ENCODE measurements around the gene RGP1.

Gene RGP1

GRCh38 chr9:35748858-35749514 is at the start of gene RGP1, which contains the start of gene GBA2:
Gene RGP1 (plus strand): TSS chr9:35749287. CDS start chr9:35749756, 469 bp downstream.
Gene GBA2 (minus strand): TSS chr9:35749228. CDS start chr9:35748704, 524 bp downstream.
- Histone ChIP-seq H3K27ac (ENCODE audit: low read depth, low read length) (peak within 1 kb of the TSS; percentile 46), H3F3A (ENCODE audit: control insufficient read depth, insufficient read depth) (peaks cover 5% of the 10 kb centered on the region; the same call in 1 of the 2 replicates), H3K9me3 (ENCODE audit: control insufficient read depth, insufficient read depth, low read length) (no peaks in the 10 kb centered on the region), H3K4me1 (ENCODE audit: control insufficient read depth, low read length) (peaks cover 42% of the 10 kb centered on the region), H3K9me2 (replicated peaks; ENCODE audit: control insufficient read depth, low read length) (no peaks in the 10 kb centered on the region), H3K4me2 (ENCODE audit: low read length) (peak within 1 kb of the TSS; percentile 90), H4K20me1 (ENCODE audit: control insufficient read depth, insufficient read depth, low read depth, low read length) (no peaks in the 10 kb centered on the region), H3K4me3 (ENCODE audit: low read length) (peak within 1 kb of the TSS; percentile 90), H3K36me3 (ENCODE audit: control insufficient read depth, low read length) (peaks cover 42% of the 10 kb centered on the region), H3K27me3 (ENCODE audit: control insufficient read depth, low read length) (no peaks in the 10 kb centered on the region), H3K79me2 (ENCODE audit: control insufficient read depth, low read length) (peaks cover 43% of the 10 kb centered on the region)
- TF ChIP-seq EZH2phosphoT487 (IDR thresholded peaks at IDR 0.05; ENCODE audit: borderline replicate concordance, low read length) (no peak), CTCF (IDR thresholded peaks at IDR 0.05; ENCODE audit: low read depth, low read length, poor library complexity, severe bottlenecking) (no peak)

GRCh38 chr9:35700031-35700430 is 49.1 kb upstream of the RGP1 start:
- H3K9me3 ChIP-seq (ENCODE audit: control insufficient read depth, insufficient read depth, low read length) = no peaks in the 10 kb centered on the region
- H4K20me1 ChIP-seq (ENCODE audit: control insufficient read depth, insufficient read depth, low read depth, low read length) = no peaks in the 10 kb centered on the region
- H3K27me3 ChIP-seq (ENCODE audit: control insufficient read depth, low read length) = no peaks in the 10 kb centered on the region
- 0 out of 2 replicates have a peak, but pooled peaks cover 5% of the 10 kb centered on the region for H3F3A ChIP-seq (ENCODE audit: control insufficient read depth, insufficient read depth)
- H3K27ac ChIP-seq (ENCODE audit: low read depth, low read length) = no peak overlapping the region
- H3K36me3 ChIP-seq (ENCODE audit: control insufficient read depth, low read length) = peaks cover 91% of the 10 kb centered on the region
- H3K79me2 ChIP-seq (ENCODE audit: control insufficient read depth, low read length) = no peaks in the 10 kb centered on the region
- TF ChIP-seq CTCF (IDR thresholded peaks at IDR 0.05; ENCODE audit: low read depth, low read length, poor library complexity, severe bottlenecking) = no peak
- TF ChIP-seq EZH2phosphoT487 (IDR thresholded peaks at IDR 0.05; ENCODE audit: borderline replicate concordance, low read length) = no peak
- no peak overlapping the region for H3K4me2 ChIP-seq (ENCODE audit: low read length)
- no peak overlapping the region for H3K4me3 ChIP-seq (ENCODE audit: low read length)
- H3K9me2 ChIP-seq (replicated peaks; ENCODE audit: control insufficient read depth, low read length) = no peaks in the 10 kb centered on the region
- 0 out of 2 replicates have a peak, but pooled peaks cover 3% of the 10 kb centered on the region for H3K4me1 ChIP-seq (ENCODE audit: control insufficient read depth, low read length)

- H3K4me2 ChIP-seq (ENCODE audit: low read length) = no peak overlapping the region
- no peak overlapping the region for H3K27ac ChIP-seq (ENCODE audit: low read depth, low read length)
- H3K9me2 ChIP-seq (replicated peaks; ENCODE audit: control insufficient read depth, low read length) = no peaks in the 10 kb centered on the region
- H3F3A ChIP-seq (ENCODE audit: control insufficient read depth, insufficient read depth) = 0 out of 2 replicates have a peak, but pooled peaks cover 5% of the 10 kb centered on the region
- H3K9me3 ChIP-seq (ENCODE audit: control insufficient read depth, insufficient read depth, low read length) = no peaks in the 10 kb centered on the region
- H3K36me3 ChIP-seq (ENCODE audit: control insufficient read depth, low read length) = peaks cover 95% of the 10 kb centered on the region
- no peaks in the 10 kb centered on the region for H3K79me2 ChIP-seq (ENCODE audit: control insufficient read depth, low read length)
- H3K4me3 ChIP-seq (ENCODE audit: low read length) = no peak overlapping the region
- no peaks in the 10 kb centered on the region for H3K27me3 ChIP-seq (ENCODE audit: control insufficient read depth, low read length)
- TF ChIP-seq EZH2phosphoT487 (IDR thresholded peaks at IDR 0.05; ENCODE audit: borderline replicate concordance, low read length) (no peak), CTCF (IDR thresholded peaks at IDR 0.05; ENCODE audit: low read depth, low read length, poor library complexity, severe bottlenecking) (no peak)
- 0 out of 2 replicates have a peak, but pooled peaks cover 3% of the 10 kb centered on the region for H3K4me1 ChIP-seq (ENCODE audit: control insufficient read depth, low read length)
- no peaks in the 10 kb centered on the region for H4K20me1 ChIP-seq (ENCODE audit: control insufficient read depth, insufficient read depth, low read depth, low read length)
These were observed 48.1 kb upstream of the RGP1 start for GRCh38 chr9:35700942-35701341.

All from DOHH2 (cell line).